Coronary artery (tissue), 2 donors: Measurements from ENCODE around the gene HMX2.

Experiments used
- DNase-seq: peaks from one replicate; pipeline ENCODE4 v3.0.0-alpha.2; 2017; ENCODE audit warnings: low spot score
- H3K27ac ChIP-seq, 2 donors: fragments of 200-600 bp; sonication (generic); one replicate each; pipeline ENCODE4 v1.5.1; 2016 to 2019
- H3K4me3 ChIP-seq: fragments of 200-600 bp; sonication (generic); 2 replicates; pipeline ENCODE4 v1.5.1; 2016; ENCODE audit warnings: mild to moderate bottlenecking, moderate library complexity
- CTCF ChIP-seq: fragments of 200-600 bp; sonication (generic); IDR thresholded peaks from one replicate; pipeline ENCODE4 v1.5.1; 2019; ENCODE audit warnings: antibody characterized with exemption

Gene HMX2

GRCh38 chr10:123143825-123144168 is 4.1 kb upstream of the HMX2 start:
- no peak overlapping the region for H3K4me3 ChIP-seq
- no peak for TF ChIP-seq CTCF
- no peak for DNase-seq

GRCh38 chr10:123144697-123145541 is 3.0 kb upstream of the HMX2 start:
- TF ChIP-seq CTCF = no peak
- Histone ChIP-seq H3K27ac (no peak overlapping the region), H3K4me3 (no peak overlapping the region)
- DNase-seq = no peak

More at GRCh38 chr10:123143825-123144168, 4.1 kb upstream of the HMX2 start:
- no peak overlapping the region for H3K27ac ChIP-seq

GRCh38 chr10:123145542-123146012 is 2.4 kb upstream of the HMX2 start:
- no peak for TF ChIP-seq CTCF
- DNase-seq = no peak

DNA sequence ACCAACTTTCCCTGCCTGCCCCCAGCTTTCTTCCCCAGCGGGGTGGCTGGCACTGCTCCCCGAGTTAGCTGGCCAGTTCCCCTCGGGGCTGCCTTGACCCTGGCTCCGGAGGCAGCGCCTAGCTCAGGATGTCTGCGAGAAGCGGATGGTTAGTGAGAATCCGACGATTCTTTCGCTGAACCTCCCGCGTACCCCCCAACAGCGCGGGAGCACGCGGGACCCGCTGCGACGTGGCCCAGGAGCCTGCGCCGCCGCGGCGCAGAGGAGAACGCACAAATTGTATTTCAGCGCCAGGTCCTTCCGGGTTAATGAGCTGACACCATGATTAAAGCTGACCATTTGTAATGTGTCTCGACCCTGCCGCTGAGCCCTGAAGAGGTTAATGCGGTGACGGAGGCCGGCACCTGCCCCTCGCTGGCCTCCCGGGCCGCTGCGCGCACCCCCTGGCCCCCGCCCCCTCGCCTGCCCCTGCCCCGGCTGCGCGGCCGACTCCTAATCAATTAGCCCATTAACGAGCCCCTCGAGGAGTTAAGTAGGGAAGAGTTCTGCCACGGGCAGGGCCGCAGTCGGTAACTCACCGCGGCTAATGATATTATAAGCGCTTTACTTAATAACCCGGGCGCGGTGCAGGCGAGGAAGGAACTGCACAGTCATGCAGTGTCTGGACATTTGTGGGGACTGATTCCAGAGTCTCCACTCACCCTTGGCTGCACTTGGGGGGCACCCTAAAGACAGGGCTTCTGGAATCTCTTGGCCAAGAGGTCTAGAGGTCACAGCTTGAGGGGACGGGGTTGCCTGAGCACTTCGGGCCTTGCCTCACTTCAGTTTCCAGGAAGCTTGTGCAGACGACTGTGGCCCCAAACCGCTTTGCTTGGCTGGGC is 1.7 kb upstream of the HMX2 start:
- peak overlapping the region; percentile 44 for H3K4me3 ChIP-seq
- TF ChIP-seq CTCF = no peak
- DNase-seq = no peak
- H3K27ac ChIP-seq = no peak overlapping the region

More at GRCh38 chr10:123145542-123146012, 2.4 kb upstream of the HMX2 start:
- Histone ChIP-seq H3K27ac (no peak overlapping the region), H3K4me3 (no peak overlapping the region)

- Histone ChIP-seq H3K4me3 (no peak overlapping the region), H3K27ac (no peak overlapping the region)
- no peak for DNase-seq
- TF ChIP-seq CTCF = no peak
Measured at GRCh38 chr10:123146894-123147634, 872 bp upstream of the HMX2 start.

GRCh38 chr10:123148414-123149161 is 652 bp downstream of the HMX2 start:
- Histone ChIP-seq H3K27ac (no peak overlapping the region), H3K4me3 (peak overlapping the region; percentile 49)
- DNase-seq = no peak
- TF ChIP-seq CTCF = no peak
